ENCODE results near the gene CFAP99. TPM values are rescaled to one million over a fixed set of nuclear protein-coding genes. Genes with fewer than 3 reads are reported as not detected.

Gene CFAP99
- total RNA-seq, 6 experiments from 2014 or later = not detected

GRCh38 chr4:2492970-2493369 is 74.2 kb downstream of the CFAP99 start:
- H3K9me3 Mint-ChIP-seq = no peaks in the 10 kb centered on the region
- peaks cover 28% of the 10 kb centered on the region for H3K4me1 Mint-ChIP-seq (ENCODE audit: low read depth)
- H3K27ac Mint-ChIP-seq = no peak overlapping the region; the same call in 1 of the 2 replicates
- no peak for DNase-seq
- no peak for TF ChIP-seq CTCF (IDR thresholded peaks at IDR 0.05)
- peaks cover 35% of the 10 kb centered on the region for H3K36me3 Mint-ChIP-seq (ENCODE audit: low read depth)
- H3K4me3 Mint-ChIP-seq = no peak overlapping the region
- peaks cover 2% of the 10 kb centered on the region; the same call in 1 of the 2 replicates for H3K27me3 Mint-ChIP-seq (ENCODE audit: insufficient read depth)

GRCh38 chr4:2494992-2495391 is 76.2 kb downstream of the CFAP99 start:
- no peak for TF ChIP-seq CTCF (IDR thresholded peaks at IDR 0.05)
- no peaks in the 10 kb centered on the region for H3K9me3 Mint-ChIP-seq
- peaks cover 20% of the 10 kb centered on the region for H3K4me1 Mint-ChIP-seq (ENCODE audit: low read depth)
- no peak for DNase-seq
- H3K27ac Mint-ChIP-seq = no peak overlapping the region
- no peak overlapping the region for H3K4me3 Mint-ChIP-seq
- H3K27me3 Mint-ChIP-seq (ENCODE audit: insufficient read depth) = peaks cover 2% of the 10 kb centered on the region; the same call in 1 of the 2 replicates
- H3K36me3 Mint-ChIP-seq (ENCODE audit: low read depth) = peaks cover 36% of the 10 kb centered on the region

GRCh38 chr4:2497324-2497723 is 78.6 kb downstream of the CFAP99 start:
- Mint-ChIP-seq H3K4me1 (ENCODE audit: low read depth) (peaks cover 9% of the 10 kb centered on the region; the same call in 1 of the 2 replicates), H3K9me3 (no peaks in the 10 kb centered on the region), H3K27ac (no peak overlapping the region)

GRCh38 chr4:2497931-2498330 is 79.2 kb downstream of the CFAP99 start:
- no peak for TF ChIP-seq CTCF (IDR thresholded peaks at IDR 0.05)
- Mint-ChIP-seq H3K27me3 (ENCODE audit: insufficient read depth) (peaks cover 2% of the 10 kb centered on the region; the same call in 1 of the 2 replicates), H3K4me3 (no peak overlapping the region), H3K27ac (no peak overlapping the region), H3K4me1 (ENCODE audit: low read depth) (peaks cover 3% of the 10 kb centered on the region; the same call in 1 of the 2 replicates), H3K9me3 (no peaks in the 10 kb centered on the region), H3K36me3 (ENCODE audit: low read depth) (peaks cover 34% of the 10 kb centered on the region)
- DNase-seq = no peak

More at GRCh38 chr4:2497324-2497723, 78.6 kb downstream of the CFAP99 start:
- peaks cover 2% of the 10 kb centered on the region; the same call in 1 of the 2 replicates for H3K27me3 Mint-ChIP-seq (ENCODE audit: insufficient read depth)
- TF ChIP-seq CTCF (IDR thresholded peaks at IDR 0.05) = no peak
- H3K36me3 Mint-ChIP-seq (ENCODE audit: low read depth) = peaks cover 40% of the 10 kb centered on the region
- DNase-seq = no peak
- no peak overlapping the region for H3K4me3 Mint-ChIP-seq

- no peak for DNase-seq
- H3K27me3 Mint-ChIP-seq (ENCODE audit: insufficient read depth) = no peaks in the 10 kb centered on the region
- H3K4me3 Mint-ChIP-seq = no peak overlapping the region
- no peaks in the 10 kb centered on the region for H3K4me1 Mint-ChIP-seq (ENCODE audit: low read depth)
- no peak overlapping the region for H3K27ac Mint-ChIP-seq
- H3K9me3 Mint-ChIP-seq = no peaks in the 10 kb centered on the region
- TF ChIP-seq CTCF (IDR thresholded peaks at IDR 0.05) = no peak
- H3K36me3 Mint-ChIP-seq (ENCODE audit: low read depth) = peaks cover 31% of the 10 kb centered on the region
Measured at GRCh38 chr4:2500547-2500946, 81.8 kb downstream of the CFAP99 start.
